ENCODE results near the gene ILK.

ILK gene

DNA sequence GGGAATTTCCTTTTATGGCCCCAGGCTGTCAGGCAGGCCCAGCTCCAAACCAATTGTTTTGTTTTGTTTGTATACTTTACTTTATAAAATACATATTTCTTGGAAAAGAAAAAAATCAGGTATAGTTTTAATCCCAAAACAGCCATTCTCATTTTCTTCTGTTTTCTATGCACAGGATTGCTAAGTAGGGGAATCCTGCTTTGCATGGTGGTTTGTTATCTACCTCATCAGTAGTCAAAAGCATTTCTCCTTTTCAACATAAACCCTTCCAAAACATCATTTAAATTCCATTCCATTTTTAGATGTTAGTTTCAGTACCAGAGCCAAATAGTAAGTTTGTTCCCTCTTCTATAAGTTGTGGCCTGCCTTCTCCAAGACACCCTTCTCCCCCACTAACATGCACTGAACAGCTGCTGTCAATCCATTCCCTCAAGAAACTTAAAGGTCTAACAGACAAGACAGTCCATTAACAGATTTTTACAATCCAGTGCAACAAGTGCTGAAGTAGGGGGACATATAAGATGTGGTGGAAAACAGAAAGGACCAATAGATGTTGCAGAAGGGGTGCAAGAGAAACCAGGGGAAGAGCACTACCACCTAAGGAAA, 3.7 kb downstream of the ILK start:
- DNase-seq (ENCODE audit: low spot score) = no peak

DNA sequence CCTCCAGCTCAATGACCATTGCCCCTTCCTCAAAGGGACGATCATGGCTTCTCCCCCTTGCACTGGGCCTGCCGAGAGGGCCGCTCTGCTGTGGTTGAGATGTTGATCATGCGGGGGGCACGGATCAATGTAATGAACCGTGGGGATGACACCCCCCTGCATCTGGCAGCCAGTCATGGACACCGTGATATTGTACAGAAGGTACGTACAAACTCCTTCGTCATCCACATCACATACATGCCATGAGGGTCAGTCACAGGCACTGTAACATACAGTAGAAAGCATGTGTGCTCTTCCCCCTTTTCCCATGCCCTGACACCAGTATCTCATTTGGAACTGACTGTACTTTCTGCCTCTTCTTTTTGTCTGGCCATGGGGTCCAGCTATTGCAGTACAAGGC, 4.4 kb downstream of the ILK start:
- DNase-seq (ENCODE audit: low spot score) = no peak

DNA sequence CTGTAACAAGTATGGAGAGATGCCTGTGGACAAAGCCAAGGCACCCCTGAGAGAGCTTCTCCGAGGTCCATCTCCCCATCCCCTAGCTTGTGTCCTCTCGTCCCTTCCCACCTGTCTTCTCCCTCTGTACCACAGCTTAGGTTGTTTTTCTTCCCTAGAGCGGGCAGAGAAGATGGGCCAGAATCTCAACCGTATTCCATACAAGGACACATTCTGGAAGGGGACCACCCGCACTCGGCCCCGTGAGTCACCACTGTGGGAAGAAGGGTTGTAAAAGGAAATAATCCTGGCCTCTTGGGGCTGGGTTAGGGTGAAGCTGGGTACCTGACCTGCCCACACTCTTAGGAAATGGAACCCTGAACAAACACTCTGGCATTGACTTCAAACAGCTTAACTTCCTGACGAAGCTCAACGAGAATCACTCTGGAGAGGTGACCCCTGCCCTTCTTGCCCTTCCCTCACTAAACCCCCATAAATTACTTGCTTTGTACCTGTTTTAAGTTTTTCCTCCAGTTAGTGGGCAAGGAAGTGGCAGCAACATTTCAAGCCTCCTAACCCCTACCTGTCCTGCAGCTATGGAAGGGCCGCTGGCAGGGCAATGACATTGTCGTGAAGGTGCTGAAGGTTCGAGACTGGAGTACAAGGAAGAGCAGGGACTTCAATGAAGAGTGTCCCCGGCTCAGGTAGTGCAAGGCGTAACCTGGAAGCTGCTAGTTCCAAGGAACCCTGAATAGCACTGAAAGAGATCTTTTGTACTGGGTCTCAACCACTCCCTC, 5.3 kb downstream of the ILK start:
- no peak for DNase-seq (ENCODE audit: low spot score)

DNA sequence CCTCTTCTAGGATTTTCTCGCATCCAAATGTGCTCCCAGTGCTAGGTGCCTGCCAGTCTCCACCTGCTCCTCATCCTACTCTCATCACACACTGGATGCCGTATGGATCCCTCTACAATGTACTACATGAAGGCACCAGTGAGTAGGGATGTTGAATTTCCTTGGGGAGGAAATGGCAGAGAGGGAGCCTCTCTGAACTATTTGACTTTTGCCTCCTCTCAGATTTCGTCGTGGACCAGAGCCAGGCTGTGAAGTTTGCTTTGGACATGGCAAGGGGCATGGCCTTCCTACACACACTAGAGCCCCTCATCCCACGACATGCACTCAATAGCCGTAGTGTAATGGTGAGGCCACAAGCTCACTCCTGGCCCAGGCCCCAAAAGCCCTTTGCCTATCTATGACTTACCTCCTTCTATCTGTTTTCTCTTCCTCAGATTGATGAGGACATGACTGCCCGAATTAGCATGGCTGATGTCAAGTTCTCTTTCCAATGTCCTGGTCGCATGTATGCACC, 6.0 kb downstream of the ILK start:
- no peak for DNase-seq (ENCODE audit: low spot score)

DNA sequence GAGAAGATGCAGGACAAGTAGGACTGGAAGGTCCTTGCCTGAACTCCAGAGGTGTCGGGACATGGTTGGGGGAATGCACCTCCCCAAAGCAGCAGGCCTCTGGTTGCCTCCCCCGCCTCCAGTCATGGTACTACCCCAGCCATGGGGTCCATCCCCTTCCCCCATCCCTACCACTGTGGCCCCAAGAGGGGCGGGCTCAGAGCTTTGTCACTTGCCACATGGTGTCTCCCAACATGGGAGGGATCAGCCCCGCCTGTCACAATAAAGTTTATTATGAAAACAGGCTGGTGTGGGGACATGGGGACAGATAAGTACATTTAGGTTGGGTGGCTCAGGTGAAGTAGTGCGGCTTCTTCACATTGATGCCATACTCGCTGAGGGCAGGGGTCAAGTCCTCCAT, 7.0 kb downstream of the ILK start:
- DNase-seq (ENCODE audit: low spot score) = no peak

DNA sequence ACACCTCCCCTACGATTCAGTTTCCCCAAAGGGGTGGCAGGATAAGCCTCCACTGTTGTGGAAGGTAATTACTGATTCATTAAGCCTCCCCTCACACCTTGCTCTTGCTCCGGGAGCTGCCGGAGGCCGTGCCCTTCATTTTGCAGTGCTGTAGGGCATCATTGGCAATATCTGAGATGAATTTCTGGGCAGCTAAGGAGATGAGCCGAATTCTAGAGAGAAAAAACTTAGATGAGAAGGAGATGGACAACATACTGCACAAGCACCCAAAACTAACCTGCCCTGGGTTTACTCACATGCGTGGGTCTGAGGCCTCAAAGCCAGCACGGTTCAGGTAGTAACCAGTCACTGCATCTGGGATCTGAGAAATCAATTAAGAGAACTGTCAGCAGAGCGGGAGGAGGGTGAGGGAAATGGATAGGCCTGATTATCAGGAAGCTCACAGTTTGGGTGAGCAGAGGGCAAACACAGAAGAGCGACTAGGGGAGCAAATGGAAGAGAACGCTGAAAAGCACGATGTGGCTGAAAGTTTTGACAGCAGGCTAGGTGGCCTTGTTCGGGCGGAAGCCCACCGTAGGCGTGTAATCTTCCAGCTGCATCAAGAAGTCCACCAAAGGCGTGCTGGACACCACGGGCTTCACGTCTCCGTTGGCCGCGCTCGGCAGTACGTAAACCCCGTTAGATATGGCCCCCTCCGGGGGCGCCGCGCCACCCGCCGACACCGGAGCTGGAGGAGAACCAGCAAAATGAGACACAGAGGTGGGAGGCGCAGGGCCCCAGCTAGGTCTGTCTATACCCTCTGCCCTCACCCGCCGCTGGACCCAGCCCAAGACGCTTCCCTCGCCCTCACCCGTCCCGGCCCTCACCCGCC, 7.8 kb downstream of the ILK start:
- peak; percentile 28 for DNase-seq (ENCODE audit: low spot score)

DNA sequence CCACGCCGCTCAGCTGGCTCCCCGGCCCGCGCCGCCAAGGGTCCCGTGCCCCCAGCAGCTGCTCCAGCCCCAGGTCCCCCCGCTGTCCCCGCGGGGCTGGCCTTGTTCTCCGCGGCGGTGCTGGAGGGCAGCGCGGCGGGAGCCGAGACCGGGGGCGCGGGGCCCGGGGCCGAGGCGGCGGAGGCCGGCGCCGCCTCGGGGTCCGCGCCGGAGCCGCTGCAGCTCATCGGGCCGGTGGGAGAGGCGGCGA, 8.3 kb downstream of the ILK start:
- DNase-seq (ENCODE audit: low spot score) = no peak

DNA sequence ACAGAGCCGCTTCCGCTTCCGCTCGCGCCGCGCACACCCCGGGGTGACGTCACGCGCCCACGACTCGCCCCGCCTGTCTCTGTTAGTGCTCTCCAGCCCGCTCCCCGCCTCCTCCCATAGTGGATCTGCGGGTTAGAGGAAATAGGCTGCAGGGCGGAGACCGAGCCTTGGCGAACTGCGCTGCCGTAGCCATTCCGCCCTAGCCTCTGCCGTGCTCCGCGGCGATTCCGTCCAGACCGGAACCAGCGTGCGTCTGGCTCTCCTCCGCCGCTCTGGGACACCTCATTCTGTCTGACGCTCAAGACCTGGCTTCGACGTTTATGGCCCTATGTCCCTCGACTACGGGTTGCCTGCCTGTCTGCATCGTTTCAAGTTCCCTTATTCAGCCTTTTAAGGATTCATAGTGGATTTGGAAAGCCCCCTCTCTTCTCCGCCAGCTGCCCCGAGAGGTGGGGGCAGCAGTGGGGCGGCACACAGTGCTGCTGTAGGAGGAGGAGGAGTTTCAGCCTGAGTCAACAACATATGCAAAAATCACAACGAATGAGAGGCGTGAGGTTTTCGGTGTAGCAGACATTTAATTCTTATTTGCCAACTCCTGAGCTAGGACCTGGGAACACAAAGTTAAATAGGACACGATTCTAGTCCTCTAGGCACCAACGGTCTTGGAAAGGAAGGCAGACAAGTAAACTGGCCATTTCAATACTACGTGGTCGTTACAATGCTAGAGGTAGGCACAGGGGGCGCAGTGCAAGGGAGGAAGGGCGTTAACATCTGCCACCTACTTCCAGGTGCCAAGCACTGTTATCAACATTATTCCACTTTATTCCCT, 8.9 kb downstream of the ILK start, which contains the start of gene TAF10:
Gene TAF10, minus strand, starts transcription at position 4 of the 829 bp plus-strand sequence. CDS start 27 bp downstream, outside the sequence.
- peak; percentile 95 for DNase-seq (ENCODE audit: low spot score)

DNA sequence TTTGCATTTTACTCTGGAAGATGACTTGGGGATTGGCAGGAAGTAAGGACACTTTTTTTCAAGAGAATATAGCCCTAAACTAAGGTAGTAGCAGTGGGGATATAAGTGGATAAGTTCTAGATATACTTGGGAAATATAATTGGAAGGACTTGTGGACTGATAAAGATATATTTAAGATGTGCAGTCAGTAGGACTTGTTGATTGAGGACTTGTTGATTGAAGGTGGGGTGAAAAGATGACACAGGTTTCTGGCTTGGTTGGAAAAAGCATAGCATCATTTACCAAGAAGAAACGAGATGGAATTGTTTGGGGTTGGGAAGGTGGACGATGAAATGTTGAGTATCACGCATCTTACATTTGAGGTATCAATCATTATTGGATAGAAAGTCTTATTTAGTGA, 9.9 kb downstream of the ILK start:
- DNase-seq (ENCODE audit: low spot score) = no peak

DNA sequence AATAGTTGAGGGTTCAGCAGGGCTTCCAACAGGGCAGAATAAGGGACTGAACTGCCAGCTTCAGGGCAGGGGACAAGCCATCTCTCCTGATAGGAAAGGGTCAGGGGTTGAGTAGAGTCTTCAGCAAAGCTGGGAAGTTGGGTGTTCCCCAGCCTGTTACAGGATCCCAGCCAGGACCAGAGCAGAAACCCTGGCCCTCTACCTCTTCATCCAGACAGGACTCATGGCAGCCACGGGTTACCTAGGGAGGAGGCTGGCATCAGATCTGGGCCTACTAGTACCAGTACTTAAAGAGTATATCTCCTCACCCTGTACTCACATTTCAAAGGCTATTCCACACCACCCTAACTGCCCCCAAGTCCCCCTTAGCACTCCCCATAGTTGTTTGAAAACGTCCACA, 10.9 kb downstream of the ILK start:
- no peak for DNase-seq (ENCODE audit: low spot score)

DNA sequence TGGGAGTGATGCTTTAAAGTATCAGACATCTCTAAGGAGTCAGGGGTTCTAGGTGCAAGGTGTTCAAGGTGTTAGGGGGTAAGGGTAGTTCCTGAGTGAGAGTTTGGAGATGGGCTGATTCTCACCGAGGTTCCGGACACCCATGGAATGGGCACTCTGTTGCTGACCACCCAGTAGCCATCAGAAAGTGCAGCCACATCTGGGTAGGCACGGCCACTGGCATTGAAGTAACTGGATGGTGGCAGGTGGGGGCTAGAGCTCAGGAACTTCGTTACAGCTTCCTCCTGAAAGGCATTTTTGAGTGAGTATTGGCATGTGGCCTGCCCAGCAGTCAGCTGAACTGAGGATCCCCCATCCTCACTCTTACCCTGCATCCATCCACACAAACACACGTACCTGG, 11.5 kb downstream of the ILK start:
- no peak for DNase-seq (ENCODE audit: low spot score)

DNA sequence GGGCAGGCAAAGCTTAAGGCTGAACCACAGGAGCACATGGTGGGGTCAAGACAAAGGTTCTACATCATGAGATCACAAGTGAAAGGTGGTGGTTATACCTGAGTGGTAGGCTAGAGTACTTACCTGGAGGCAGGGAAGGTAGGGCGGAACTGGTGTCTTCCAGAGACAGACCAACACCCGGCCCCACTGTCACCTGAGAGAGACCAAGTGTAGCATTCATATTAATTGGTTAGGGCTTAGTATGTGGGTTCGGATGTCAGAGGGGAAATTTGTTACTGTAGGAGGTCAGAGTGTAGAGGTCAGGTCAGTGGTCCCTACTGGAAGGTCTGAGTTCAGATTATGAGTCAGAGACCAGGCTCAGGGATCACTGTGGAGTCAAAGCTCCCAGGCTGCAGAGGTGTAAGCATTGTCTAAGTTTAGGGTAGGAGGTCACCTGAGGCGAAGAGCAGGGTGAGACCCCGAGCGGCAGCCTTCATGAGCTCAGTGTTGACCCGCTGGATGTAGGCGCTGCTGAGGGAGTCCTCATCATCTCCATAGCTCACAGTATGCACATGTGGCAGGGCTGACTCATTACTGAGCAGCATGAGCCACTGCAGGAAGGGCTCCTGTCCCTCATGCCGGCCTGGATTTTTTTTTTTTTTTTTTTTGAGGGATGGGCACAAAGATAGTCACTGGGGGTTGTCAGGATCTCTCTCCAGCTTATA, 12.5 kb downstream of the ILK start:
- DNase-seq (ENCODE audit: low spot score) = no peak

DNA sequence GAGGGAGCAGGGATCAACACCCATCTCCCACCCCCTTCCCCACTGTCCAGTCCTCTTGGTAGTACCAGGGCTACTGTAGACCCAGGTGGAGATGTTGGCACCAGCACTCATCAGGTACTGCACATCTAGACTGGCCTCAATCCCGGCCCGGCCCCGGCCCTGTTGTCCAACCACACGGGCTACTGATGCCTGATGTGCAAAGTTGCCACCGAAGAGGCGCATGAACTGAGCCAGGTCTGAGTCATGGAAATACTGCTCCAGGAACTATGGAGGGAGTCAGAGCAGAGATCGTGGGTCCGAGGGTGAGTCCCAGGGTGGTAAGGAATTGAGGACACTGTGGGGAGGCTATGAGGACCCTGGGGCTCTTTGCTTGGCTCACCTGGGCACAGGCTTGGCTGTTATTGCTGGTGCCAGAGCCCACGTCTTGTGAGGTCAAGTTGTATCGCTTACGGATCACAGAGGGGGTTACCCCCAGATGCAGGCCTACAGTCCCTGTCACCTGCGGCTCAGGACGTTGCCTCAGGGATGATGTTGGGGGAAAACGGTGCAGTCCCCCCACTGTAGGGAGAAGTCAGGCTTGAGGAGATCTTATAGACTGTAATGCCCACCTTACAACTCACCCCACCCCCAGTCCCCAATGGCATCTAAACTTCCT, 13.1 kb downstream of the ILK start:
- DNase-seq (ENCODE audit: low spot score) = no peak

DNA sequence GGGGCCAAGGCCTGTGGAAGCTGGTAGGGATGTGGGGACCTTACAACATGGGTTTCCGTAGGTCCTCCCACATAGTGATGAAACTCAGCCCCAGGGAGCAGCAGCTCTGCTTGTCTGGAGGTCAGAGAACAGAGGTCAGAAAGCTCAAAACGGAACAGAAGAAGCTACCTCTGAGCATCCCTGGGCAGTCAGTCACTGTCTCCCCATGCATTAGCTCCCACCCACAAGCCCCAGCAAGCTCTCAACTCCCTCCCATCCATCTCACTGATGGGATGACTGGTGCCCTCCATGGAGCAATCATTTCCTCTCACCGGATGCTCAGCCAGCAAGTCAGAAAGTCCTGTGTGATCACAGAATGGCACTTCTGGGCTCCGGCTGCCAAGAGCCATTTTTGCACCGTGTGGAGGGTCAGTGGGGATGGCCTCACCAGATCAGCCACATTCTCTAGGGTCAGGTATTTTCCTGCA, 13.8 kb downstream of the ILK start:
- no peak for DNase-seq (ENCODE audit: low spot score)

DNA sequence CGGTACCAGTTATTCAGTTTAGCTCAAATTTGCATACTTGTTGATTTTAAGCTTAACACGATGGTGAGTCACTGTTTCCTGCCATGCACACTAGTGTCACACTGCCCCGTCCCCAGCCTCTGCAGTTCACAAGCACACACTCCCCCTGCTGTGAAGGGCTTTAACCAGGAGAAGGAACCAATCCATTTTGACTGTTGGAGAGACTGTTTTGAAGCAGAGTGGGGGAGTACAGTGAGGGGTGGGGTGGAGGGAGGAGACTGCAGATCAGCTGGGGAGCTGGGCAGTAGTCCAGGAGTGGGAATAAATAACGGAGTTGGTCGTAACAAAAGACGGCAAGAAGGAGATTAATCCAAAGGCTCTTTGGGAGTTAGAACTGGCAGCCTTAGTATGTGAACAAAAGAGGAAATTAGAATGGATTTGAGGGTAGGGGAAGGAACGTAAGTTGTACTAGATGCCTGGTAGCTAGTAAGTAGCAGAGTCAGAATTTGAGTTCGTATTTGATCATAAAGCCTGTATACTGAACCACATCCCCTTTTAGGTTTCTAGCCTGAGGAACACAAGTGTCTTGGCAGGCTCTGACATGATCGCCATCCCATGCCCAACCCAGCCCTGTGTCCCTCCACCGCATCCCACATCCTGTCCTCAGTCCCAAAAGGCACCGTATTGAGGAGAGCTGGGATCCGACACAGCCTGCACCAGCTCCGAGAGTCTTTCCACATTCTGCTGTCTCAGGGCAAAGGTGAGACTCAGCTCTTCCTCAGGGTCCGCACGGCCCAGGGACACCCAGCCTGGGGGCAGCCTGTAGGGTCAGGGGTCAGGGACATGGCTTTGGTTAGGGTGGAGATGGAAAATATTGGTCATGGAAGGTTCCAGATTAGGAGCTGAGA, 14.8 kb downstream of the ILK start:
- peak; percentile 70 for DNase-seq (ENCODE audit: low spot score)

DNA sequence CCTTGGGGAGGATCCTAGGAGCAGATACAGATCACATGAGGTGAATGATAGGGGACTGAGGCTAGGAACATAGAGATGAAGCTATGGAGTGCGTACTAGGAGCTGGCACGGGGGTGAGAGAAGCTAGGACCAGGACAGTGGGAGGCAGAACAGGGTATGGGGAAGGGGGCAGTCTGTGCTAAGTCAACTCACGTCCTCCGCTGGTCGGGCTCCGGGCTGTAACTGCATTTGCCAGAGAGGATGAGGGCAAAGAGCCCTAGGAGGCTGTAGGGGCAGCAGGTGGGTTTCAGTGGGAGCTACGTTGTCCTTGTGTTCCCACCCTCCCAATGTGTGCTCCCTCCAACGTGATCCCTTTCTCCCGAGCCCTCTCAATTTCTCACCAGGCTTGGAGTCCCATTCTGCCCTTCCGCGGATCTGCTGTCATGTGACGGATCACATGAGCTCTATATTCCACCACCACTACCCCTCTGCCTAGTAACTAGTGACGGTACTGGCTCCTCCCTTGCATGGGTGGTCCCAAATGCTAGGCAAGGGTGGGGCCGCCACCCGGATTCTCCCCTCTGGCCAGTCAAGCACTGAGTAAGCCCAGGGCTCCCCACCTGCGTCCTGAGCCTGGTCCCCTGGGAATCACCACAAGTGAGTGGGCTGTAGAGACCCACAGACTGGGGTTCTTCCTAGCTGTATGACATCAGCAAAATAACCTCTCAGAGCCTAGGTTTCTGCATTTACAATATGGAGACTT, 15.6 kb downstream of the ILK start, which contains the start of gene TPP1:
Gene TPP1, minus strand, starts transcription at position 419 of the 742 bp plus-strand sequence. Its CDS starts 22 bp downstream, at position 397.
- peak; percentile 96 for DNase-seq (ENCODE audit: low spot score)

DNA sequence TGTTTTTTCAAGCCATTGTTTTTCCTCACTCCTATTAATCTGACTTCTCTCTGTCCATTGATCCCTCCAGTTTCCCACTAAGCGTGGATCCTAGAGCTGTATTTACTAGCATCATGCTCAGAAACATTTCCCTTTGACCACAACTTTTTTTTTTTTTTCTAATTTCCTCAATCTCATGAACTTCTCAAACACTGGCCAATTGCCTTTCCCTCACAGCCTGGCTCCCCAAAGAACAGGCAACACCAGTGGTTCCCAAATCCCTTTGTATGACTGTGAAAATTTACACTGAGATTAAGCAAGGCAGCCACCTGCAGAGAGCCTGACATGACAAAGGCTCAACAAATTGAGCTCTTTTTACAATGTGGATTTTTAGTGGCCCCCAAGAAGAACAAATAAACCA, 17.1 kb downstream of the ILK start:
- DNase-seq (ENCODE audit: low spot score) = no peak

DNA sequence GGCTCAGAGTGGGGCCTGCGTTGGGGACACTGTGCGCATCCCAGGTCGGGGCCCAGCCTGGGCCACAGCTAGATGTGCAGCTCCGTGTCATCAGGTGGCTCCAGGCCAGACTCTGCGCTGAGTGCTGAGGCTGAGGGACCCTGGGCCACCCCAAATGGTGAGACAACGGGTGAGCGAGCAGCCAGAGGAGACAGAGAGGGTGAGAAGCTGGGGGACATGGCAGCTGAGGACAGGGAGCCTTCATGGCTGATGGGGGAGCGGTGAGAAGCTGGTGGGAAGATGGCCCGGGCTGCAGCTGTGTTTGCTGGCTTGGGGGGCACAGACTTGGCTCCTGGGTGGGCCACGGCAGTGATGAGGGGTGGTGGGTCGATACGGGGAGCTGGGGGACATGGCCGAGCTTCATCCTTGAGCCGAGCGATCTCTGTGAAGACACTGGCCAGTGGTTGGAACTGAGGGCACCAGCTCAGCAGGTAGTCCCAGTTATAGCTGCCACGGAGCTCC, 18.2 kb downstream of the ILK start:
- no peak for DNase-seq (ENCODE audit: low spot score)
